Measurements from ENCODE around the gene RAB4A. TPM values are rescaled to one million over a fixed set of nuclear protein-coding genes. Genes with fewer than 3 reads are reported as not detected.

RAB4A gene
- total and polyA plus RNA-seq, 2 of the 13 experiments (the other 11 are each of a cell fraction or from before 2014, with no cell fraction given): 56.0 to 80.1 TPM

GRCh38 chr1:229260297-229260696 lies 10.6 kb upstream of the RAB4A start (continued):
- TF ChIP-seq IRX3 (CRISPR knock-in tag; IDR thresholded peaks at IDR 0.05; ENCODE audit: borderline replicate concordance, low read depth) (no peak), SMYD3 (CRISPR knock-in tag; IDR thresholded peaks at IDR 0.05) (no peak), ETV5 (CRISPR knock-in tag; IDR thresholded peaks at IDR 0.05; ENCODE audit: borderline replicate concordance) (peak; percentile 38; the same call in 1 of the 2 replicates), HOXA3 (CRISPR knock-in tag; IDR thresholded peaks at IDR 0.05) (peak; percentile 17; the same call in 1 of the 2 replicates), TEAD3 (CRISPR knock-in tag; optimal IDR thresholded peaks at IDR 0.05; ENCODE audit: borderline replicate concordance) (no peak), ZNF878 (CRISPR knock-in tag; IDR thresholded peaks at IDR 0.05) (no peak), TBX2 (CRISPR knock-in tag; IDR thresholded peaks at IDR 0.05; ENCODE audit: borderline replicate concordance) (no peak), HCFC1 (IDR thresholded peaks at IDR 0.05; ENCODE audit: low read depth, low read length) (no peak), BRCA1 (CRISPR knock-in tag; IDR thresholded peaks at IDR 0.05) (no peak), ZFX (CRISPR knock-in tag; IDR thresholded peaks at IDR 0.05; ENCODE audit: low read depth) (no peak), SOX13 (IDR thresholded peaks at IDR 0.05) (no peak), SOX13 (CRISPR knock-in tag; conservative IDR thresholded peaks at IDR 0.05 in 1 of 2, IDR thresholded peaks at IDR 0.05 in 1 of 2) (peak in 1 of 2 experiments; percentile 69; a peak in 2 of 4 replicates), TARDBP (CRISPR knock-in tag; IDR thresholded peaks at IDR 0.05) (no peak)
- TF ChIP-seq, protein P1, sequence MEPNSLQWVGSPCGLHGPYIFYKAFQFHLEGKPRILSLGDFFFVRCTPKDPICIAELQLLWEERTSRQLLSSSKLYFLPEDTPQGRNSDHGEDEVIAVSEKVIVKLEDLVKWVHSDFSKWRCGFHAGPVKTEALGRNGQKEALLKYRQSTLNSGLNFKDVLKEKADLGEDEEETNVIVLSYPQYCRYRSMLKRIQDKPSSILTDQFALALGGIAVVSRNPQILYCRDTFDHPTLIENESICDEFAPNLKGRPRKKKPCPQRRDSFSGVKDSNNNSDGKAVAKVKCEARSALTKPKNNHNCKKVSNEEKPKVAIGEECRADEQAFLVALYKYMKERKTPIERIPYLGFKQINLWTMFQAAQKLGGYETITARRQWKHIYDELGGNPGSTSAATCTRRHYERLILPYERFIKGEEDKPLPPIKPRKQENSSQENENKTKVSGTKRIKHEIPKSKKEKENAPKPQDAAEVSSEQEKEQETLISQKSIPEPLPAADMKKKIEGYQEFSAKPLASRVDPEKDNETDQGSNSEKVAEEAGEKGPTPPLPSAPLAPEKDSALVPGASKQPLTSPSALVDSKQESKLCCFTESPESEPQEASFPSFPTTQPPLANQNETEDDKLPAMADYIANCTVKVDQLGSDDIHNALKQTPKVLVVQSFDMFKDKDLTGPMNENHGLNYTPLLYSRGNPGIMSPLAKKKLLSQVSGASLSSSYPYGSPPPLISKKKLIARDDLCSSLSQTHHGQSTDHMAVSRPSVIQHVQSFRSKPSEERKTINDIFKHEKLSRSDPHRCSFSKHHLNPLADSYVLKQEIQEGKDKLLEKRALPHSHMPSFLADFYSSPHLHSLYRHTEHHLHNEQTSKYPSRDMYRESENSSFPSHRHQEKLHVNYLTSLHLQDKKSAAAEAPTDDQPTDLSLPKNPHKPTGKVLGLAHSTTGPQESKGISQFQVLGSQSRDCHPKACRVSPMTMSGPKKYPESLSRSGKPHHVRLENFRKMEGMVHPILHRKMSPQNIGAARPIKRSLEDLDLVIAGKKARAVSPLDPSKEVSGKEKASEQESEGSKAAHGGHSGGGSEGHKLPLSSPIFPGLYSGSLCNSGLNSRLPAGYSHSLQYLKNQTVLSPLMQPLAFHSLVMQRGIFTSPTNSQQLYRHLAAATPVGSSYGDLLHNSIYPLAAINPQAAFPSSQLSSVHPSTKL (CRISPR knock-in tag; IDR thresholded peaks at IDR 0.05): peak; percentile 51; the same call in 1 of the 2 replicates

Data from HepG2 (cell line).